NOMO-1 (cell line): ENCODE results near the gene ETV3L.
"Not testable (repeated sequence)": the region's sequence is repeated elsewhere in the genome, so short reads cannot be mapped to it uniquely, and the experiment has no call there.

Experiments used
- DNase-seq, 2 experiments: peaks; one replicate each; lab custom pipeline; 2025; ENCODE audit not compliant: unreplicated experiment in 2 of 2; lab: John Stamatoyannopoulos, UW

Gene ETV3L

DNA sequence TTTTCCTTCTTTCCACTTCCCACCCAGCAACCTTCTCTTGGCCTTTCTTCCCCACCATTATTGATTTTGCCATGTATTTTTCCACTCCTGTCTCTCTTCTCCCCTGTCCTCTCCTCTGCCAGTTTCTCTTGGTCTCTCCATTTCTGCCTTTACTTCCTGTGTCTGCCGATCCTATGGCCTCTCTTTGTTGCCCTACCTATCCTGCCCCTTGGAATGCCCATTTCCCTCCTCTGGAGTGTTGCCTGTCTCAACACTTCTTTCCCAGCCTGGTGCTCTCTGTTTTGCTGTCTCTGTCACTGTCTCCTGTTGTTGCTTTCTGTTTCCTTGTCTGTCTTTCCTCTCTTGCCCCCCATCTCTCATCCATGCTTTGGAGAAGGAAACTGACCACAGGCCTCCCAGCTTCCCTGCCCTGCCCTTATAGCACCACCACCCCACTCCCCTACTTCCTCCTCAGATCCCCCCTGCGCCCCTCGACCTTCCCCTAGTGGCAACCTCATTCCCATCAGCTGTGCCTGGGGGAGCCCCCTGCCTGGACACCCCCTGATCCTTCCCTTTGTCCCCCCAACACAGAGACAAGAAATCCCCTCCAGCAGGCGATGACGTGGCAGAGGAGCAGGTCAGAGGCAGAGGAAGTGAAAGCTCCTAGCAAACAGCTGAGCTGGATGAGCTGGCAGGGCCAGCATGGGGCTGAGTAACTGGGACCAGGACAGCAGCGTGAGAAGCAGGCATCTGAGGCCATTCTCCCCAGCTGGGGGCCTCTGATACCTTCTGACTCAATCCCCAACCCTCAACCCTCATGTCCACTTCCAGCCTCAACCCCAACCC, 6.6 kb upstream of the ETV3L start:
- DNase-seq = peak; percentile 54 to 84

DNA sequence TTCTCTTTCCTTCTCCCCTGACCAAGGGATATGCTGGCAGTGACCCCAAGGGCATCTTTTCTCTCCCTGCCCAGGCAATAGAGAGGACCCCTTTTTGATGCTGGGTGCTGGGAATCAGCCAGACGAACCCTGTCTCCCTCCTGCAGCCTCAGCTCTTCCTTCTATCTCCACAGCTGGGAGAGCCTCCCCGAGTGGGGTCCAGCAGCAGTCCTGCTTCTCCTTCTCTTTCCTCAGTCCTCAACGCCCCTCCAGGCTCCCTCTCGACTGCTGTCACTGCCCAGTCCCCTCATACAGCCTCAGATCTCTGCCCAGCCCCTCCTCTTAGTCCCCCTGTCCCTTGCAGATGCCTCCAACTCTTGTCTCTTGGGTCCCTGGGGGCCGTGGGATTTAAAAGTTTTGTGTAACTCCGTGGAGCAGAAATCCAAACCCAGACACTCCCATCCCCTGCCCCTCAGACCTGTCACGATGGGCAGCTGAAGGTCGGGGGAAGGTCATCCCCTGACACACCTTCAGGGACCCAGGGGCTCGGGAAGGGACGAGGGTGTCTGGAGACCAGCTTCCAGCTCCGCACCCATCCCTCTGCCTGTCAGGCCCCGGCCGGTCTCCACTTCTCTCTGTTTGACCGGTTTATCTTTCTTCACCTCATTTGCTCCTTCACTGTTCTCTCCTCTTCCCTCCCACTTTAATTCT, 5.8 kb upstream of the ETV3L start:
- no peak for DNase-seq

DNA sequence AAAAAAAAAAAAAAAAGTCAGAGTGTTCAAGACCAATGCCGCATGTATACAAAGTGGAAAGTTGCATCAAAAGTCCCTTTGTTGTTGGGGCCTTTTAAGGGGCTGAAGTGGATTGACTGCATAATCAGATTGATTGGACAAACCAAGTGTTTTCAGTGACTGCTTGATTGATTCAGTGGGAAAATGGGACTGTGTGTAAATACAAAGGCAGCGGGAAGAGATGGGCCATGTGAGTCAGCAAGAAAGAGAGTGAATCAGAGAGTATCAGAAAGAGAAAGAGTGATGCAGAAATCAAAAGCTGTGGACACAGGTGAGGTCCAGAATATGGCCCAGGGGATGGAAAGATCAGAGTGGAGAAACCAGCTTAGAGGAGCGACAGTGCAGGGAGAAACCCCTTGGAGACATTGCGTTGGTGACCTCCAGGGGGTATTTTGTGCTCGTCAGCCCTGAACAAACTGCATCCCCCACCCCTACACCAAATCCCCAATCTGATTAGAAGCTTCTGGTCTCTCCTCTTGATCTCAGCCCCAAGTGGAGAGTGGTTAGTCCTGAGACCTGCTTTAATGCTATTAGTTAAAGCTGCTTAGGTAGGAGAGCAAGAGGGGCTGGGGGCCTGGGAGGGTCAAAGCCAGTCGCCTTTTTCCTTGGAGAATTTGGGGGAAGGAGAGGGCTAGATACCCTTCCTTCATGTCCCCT, 5.1 kb upstream of the ETV3L start:
- DNase-seq = no peak

DNA sequence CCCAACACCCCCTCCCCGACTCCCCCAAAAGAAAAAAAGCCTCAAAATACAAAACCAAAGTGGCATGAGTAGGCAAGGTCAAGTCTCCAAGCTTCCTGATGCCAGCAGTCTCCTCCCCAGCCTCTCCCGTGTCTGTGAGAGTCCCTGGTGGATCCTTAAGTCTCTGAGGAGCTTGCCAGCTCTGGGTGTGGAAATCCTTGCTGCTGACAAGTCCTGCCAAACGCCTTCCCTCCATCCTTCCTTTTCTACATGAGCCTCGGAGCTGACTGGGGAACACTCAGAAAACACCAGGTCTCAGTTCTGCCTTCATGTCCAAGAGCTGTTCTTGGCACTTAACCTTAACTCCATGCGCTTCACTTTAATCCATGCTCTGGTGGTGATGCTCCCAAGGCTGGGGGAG, 3.7 kb upstream of the ETV3L start:
- no peak for DNase-seq

DNA sequence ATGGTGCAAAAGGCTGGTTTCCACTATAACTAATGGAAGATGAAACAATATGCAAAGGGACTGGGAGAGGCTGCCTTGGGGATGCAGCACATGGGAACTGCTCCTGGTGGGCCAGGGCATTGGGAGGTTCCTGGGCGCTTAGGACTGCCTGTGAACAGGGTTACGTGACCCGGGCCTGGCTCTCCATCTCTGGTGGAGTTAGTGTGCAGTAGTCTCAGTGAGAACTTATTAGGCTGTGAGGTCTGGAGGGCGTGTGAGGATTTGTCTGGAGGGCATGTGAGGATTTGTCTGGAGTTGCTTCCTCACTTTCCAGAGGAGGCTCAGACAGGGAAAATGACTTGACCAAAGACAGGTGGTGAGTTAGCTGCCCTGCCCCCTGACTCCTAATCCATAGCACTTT, 1.5 kb upstream of the ETV3L start:
- DNase-seq = no peak

DNA sequence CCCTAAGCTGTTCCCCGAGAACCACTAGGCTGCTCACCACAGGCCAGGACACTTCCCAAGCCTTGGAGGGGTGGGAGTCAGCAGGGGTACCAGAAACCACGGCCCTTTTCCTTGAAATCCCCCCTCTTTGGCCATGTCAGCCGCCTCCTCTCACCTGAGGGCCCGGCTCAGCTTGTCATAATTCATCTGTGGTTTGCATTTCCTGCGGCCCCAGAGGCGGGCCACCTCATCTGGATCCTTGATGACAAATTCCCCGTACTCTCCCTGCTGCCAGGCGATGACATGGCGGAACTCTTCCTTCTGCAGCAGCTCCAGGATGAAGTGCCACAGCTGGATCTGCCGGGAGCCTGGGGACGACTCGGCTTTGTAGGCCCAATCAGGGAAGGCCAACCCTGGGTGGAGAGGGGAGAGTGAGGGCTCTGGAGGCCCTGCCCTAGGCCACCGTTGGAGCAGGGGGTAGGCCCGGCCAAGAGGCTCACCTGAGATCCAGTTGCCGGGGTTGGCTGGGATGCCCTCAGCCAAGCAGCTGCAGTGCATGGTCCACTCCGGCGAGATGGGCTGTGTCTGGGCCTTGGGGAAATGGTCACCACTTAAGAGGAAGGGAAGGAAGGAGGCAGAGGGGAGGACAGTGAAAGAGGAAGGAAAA, 498 bp downstream of the ETV3L start:
- DNase-seq = not testable (repeated sequence)

DNA sequence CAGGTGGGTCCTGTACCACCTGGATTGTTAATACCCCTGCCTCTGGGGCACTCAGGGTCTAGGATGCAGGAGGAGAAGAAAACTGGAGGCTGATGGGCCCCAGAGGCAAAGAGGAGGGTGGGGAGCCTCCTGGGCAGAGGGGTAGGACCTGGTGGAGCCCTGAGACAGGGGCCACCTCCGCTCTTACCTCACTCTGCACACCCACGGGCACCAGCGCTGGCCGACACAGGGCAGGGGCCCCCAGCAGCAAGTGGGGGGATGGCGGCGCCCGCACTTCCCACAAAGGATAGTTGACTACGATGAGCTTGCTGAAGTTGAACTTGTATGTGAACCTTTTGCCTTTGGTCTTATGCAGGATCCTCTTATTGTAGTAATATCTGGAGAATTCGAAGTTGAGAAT, 1.1 kb downstream of the ETV3L start:
- DNase-seq = no peak

DNA sequence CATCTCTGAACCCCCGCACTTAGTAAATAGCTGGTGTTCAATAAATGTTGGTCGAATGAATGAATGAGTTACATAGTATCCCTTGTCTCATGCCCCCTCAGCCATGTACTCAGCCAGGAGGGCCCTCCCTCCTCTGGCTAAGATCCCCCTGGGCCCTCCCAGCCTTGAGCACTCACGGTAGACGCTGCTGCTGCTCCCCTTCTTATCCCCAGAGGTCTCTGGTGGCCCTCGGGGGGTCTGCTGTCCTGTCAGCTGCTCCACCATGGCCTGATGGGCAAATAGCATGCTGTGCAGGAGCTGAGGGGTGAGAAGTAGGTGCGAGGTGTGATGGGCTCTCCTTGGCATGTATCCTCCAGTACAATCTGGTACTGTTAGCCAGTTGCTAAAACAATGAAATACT, 1.9 kb downstream of the ETV3L start:
- DNase-seq = no peak

DNA sequence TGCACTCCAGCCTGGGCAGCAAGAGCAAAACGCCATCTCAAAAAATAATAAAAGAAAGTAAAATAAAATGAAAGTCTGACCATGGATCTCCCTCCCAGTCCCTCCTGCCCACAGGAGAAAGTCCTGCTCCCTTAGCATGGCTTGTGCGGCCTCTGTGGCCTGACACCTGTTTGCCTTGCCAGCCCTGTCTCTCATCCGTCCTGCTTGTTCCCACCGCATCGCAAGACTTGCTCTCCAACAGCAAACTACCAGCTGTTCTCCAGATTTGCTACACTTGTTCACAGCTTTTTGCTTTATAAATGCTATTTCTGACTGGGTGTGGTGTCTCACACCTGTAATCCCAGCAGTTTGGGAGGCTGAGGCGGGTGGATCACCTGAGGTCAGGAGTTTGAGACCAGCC, 2.7 kb downstream of the ETV3L start:
- no peak for DNase-seq

DNA sequence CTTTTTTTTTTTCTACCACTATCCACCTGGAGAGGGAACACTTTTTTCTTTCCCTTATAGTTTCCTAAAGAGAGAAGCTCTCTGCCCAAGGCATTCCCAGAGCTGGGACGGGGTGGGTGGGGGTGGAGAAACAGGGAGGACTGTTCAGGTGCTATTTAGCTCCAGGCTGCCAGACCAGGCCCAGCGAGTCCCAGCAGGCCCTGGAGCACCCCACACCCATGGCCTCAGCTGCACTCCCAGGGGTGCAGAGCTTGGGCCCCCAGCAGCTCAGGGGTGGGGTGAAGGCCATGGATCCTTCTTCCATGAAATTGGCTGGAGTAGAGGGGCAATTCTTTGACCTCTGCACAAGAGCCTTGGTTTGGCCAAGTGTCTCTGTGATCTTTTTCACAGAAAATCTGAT, 4.1 kb downstream of the ETV3L start:
- no peak for DNase-seq

DNA sequence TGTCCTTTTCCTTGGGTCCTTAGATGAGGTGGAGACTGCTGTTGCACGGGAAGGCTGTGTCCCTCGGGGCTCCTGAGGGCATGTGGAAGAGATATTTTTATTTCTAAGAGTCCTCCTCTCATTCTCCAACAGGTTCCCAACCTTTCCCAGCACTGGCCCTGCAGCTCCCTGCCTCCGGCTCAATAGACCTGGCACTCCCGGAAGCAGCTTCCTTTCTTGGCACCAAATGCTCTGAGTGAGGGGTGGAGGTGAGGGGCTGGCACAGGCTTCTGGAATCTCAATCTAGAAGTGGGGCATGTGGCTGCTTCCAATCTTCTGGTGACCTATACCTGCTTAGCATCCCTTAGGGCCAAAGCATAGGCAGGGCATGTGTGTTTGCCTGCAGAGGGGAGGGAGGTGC, 4.5 kb downstream of the ETV3L start:
- no peak for DNase-seq

DNA sequence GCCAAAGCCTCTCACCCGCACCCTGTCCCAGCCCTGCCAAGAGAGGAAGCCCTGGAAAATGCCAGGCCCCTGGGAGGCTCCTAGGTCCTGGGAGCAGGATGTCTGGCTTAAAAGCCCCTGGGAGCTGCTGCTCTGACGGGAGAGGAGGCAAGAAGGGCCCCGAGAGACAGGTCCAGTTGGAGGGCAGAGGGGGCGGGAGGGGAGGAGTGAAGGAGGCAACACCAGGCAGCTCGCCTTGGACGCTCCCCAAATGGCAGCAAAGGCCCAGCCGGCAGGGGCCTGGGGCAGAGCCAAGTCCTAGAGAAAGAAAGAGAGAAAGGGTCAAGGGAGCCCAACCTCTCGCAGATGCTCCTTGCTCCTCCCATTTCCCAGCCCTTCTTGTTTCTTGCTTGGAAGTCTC, 6.8 kb downstream of the ETV3L start:
- DNase-seq = no peak

DNA sequence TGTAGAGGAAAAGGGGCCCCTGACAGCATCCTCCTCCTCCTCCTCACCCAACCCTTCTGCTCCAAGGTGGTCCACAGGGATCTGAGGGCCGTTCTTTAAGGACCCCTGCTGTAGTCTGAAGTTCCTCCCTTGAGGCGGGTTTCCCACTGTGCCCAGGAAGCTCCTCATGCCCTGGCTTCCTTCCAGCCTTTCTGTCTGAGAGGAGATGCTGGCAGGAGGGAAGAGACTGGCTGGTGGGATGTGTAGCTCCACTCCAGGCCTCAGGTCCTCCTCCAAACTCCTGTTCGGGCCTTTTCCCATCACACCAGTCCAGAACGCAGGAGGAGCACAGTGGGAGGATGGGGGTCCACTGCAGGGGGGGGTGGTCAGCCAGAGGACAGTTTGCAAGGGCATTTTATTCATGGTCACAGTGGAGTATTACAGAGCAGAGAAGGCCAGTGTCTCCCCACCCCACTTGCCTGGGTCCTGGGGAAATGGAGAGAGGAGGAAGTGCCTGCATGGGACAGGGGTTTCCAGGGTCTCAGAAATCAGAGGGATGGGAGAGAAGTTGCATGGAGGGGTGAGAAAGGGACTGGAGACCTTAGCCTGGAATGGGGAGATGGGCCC, 7.8 kb downstream of the ETV3L start:
- DNase-seq = no peak

DNA sequence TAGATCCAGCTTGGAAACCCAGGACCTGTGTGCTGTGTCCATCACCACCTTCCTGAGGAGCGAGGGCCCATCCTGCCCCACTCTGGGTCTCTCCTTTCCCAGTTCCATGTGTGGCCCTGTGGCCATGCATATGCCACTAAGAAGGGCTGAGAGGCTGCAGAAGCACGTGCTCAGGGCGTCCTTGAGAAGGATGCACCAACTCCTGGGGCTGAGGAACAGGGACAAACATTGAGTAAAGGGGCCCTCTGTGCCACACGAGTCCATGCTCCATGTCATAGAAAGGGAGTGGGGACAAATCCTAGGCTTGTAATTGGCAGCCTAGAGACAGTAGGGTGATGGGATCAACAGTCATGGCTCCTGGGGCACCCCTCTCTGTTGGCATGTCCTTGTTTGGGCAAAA, 8.4 kb downstream of the ETV3L start:
- no peak for DNase-seq

DNA sequence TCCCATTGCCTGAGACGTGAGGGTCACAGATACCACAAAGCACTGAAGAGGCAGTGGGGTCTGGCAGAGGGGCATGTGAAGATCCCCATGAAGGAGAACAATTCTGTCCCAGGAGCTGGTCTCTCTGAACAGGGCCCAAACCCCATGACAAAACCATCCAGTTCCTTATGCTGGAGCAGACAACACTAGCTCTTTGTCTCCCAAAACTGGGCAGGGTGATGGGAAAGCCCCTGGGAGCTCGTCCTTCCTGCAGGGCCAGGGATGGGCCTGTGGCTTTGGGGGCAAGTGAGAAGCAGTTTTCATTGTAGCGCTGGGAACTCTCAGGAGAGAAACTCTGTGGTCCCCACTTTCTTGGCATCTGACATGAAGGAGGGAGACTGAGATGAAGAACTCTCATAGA, 8.8 kb downstream of the ETV3L start:
- DNase-seq = no peak

DNA sequence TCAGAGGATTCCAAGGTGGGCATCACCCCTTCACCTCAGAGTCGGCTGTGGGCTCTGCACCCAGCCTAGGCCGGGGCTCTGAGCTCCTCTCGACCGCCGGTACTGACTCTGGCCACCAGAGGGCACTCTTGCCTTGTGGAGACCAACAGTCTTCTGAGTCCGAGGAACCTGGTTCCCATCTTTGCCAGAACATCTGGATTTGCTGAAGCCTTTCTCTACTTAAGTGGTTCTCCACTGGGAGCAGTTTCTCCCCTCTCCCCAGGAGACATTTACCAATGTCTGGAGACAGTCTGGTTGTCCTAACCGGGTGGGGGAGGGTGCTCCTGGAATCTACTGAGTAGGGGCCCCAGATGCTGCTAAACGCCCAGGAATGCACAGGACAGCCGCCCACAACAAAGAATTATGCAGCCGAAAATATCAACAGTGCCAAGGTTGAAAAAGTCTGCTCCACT, 9.4 kb downstream of the ETV3L start:
- peak; percentile 31 to 48 for DNase-seq

DNA sequence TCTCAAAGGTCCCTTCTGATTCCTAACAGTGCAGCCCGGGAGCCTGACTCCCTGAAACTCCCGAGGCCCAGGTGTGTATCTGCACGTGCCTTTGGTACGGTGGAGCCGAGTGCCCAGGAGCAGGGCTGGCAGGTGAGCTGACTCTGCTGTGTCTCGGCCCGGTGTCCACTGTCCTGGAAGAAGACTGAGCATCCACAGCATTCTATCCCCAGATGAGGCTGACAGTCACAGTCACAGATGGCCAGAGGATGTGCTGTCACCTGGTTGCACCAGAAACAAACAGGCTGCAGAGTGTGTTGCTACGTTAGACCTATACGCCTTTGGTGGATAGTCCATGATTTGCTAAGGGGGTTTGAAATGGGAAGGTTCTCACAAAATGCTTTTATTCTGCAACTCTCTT, 9.8 kb downstream of the ETV3L start:
- no peak for DNase-seq

DNA sequence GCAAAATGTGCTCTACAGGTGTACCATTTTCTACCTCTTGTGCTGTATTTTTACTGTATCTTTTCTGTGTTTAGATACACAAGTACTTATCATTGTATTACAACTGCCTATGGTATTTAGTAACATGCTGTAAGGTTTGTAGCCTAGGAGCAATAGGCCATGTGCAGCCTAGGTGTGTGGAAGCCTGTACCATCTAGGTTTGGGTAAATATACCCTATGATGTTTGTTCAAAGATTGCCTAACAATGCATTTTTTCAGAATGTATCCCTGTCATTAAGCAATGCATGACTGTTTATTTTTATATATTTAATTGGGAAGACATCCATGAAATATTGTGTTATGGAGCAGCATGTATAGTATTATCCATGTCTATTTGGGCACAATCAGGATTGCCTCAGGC, 11.0 kb downstream of the ETV3L start:
- DNase-seq = no peak

DNA sequence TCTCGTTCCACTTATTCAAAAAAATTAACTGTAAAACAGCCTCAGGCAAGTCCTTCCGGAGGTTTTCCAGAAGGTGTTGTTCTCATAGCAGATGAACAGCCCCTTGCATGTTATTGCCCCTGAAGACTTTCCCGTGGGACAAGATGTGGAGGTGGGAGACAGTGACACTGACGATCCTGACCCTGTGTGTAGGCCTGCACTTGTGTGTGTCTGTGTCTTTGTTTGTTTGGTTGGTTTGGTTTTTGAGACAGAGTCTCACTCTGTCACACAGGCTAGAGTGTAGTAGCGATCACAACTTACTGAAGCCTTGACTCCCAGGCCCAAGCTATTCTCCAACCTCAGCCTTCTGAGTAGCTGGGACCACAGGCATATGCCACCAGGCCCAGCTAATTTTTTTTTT, 12.6 kb downstream of the ETV3L start:
- DNase-seq = no peak

DNA sequence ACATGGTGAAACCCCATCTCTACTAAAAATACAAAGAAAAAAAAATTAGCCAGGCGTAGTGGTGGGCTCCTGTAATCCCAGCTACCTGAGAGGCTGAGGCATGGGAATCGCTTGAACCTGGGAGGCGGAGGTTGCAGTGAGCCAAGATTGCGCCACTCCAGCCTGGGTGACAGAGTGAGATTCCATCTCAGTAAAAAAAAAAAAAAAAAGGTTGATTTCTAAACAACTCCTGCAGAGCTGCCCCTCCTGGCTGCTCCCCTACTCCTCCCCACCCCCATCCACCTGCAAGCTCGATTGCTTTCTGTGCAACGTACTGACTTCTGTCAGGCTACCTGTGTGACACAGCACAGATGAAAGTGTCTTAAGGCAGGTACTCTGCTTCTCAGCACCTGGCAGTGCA, 13.3 kb downstream of the ETV3L start:
- DNase-seq = no peak

DNA sequence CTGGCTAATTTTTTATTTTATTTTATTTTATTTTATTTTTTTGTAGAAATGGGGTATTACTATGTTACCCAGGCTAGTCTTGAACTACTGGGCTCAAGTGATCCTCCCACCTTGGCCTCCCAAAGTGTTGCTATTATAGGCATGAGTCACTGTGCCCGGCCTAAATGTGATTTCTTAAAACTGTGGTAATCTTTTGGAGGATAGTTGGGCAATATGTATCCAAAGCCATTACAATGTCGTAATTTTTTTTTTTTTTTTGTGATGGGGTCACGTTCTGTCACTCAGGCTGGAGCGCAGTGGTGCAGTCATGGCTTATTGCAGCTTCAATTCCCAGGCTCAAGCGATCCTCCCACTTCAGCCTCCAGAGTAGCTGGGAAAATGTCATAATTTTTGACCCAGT, 14.2 kb downstream of the ETV3L start:
- peak; percentile 78 to 81 for DNase-seq
